ENCODE data around the gene APBA2. TPM values are rescaled to one million over a fixed set of nuclear protein-coding genes. Genes with fewer than 3 reads are reported as not detected.

Gene APBA2
- total RNA-seq, 1 experiment from 2014 or later: not detected

- Histone ChIP-seq H3K4me1 (no peaks in the 10 kb centered on the region), H3K9me3 (no peaks in the 10 kb centered on the region), H3K27me3 (replicated peaks; ENCODE audit: control insufficient read depth, insufficient read depth, low read length) (no peaks in the 10 kb centered on the region), H3K4me3 (ENCODE audit: low read depth, low read length) (no peak overlapping the region), H3K36me3 (ENCODE audit: control insufficient read depth, insufficient read depth, low read length) (no peaks in the 10 kb centered on the region)
- TF ChIP-seq CTCF (IDR thresholded peaks at IDR 0.05; ENCODE audit: insufficient read depth in 1 of 2, low read depth in 1 of 2, low read length in 1 of 2, severe bottlenecking in 1 of 2, unreplicated experiment in 1 of 2): no peak
- Mint-ChIP-seq H3K4me1 (ENCODE audit: low read depth, unreplicated experiment) (no peaks in the 10 kb centered on the region), H3K9me3 (ENCODE audit: unreplicated experiment) (peaks cover 9% of the 10 kb centered on the region), H3K27ac (ENCODE audit: unreplicated experiment) (no peak overlapping the region), H3K27me3 (ENCODE audit: insufficient read depth, unreplicated experiment) (peaks cover 4% of the 10 kb centered on the region), H3K36me3 (ENCODE audit: insufficient read depth, unreplicated experiment) (no peaks in the 10 kb centered on the region), H3K4me3 (ENCODE audit: unreplicated experiment) (no peak overlapping the region)
- POLR2A ChIA-PET: no interaction called here
- DNase-seq: no peak
- BruUV-seq (replicated peaks): no TSS peak
- intact Hi-C loops (cut with micrococcal nuclease; ENCODE audit: unreplicated experiment): no loop called here
- CTCF ChIA-PET: no interaction called here
Measured at GRCh38 chr15:29032751-29033150, 147.0 kb downstream of the APBA2 start.

GRCh38 chr15:29034151-29034550 lies 148.4 kb downstream of the APBA2 start:
- peaks cover 7% of the 10 kb centered on the region for H3K27me3 Mint-ChIP-seq (ENCODE audit: insufficient read depth, unreplicated experiment)
- no peak overlapping the region for H3K27ac Mint-ChIP-seq (ENCODE audit: unreplicated experiment)

GRCh38 chr15:29034593-29035335 lies 149.0 kb downstream of the APBA2 start:
- no peaks in the 10 kb centered on the region for H3K36me3 ChIP-seq (ENCODE audit: control insufficient read depth, insufficient read depth, low read length)
- POLR2A ChIA-PET: no interaction called here
- H3K4me1 ChIP-seq: no peaks in the 10 kb centered on the region
- H3K4me1 Mint-ChIP-seq (ENCODE audit: low read depth, unreplicated experiment): no peaks in the 10 kb centered on the region
- H3K9me3 ChIP-seq: no peaks in the 10 kb centered on the region
- no peak overlapping the region for H3K4me3 ChIP-seq (ENCODE audit: low read depth, low read length)
- BruUV-seq (replicated peaks): no TSS peak
- H3K27me3 Mint-ChIP-seq (ENCODE audit: insufficient read depth, unreplicated experiment): peaks cover 7% of the 10 kb centered on the region
- H3K36me3 Mint-ChIP-seq (ENCODE audit: insufficient read depth, unreplicated experiment): no peaks in the 10 kb centered on the region
- no peaks in the 10 kb centered on the region for H3K27me3 ChIP-seq (replicated peaks; ENCODE audit: control insufficient read depth, insufficient read depth, low read length)
- no peak for TF ChIP-seq CTCF (IDR thresholded peaks at IDR 0.05; ENCODE audit: insufficient read depth in 1 of 2, low read depth in 1 of 2, low read length in 1 of 2, severe bottlenecking in 1 of 2, unreplicated experiment in 1 of 2)
- H3K4me3 Mint-ChIP-seq (ENCODE audit: unreplicated experiment): no peak overlapping the region
- intact Hi-C loops (cut with micrococcal nuclease; ENCODE audit: unreplicated experiment): no loop called here
- DNase-seq: no peak
- CTCF ChIA-PET: no interaction called here
- no peak overlapping the region for H3K27ac Mint-ChIP-seq (ENCODE audit: unreplicated experiment)
- H3K9me3 Mint-ChIP-seq (ENCODE audit: unreplicated experiment): peaks cover 9% of the 10 kb centered on the region

More at GRCh38 chr15:29034151-29034550, 148.4 kb downstream of the APBA2 start:
- TF ChIP-seq CTCF (IDR thresholded peaks at IDR 0.05; ENCODE audit: insufficient read depth in 1 of 2, low read depth in 1 of 2, low read length in 1 of 2, severe bottlenecking in 1 of 2, unreplicated experiment in 1 of 2): no peak
- Histone ChIP-seq H3K27me3 (replicated peaks; ENCODE audit: control insufficient read depth, insufficient read depth, low read length) (no peaks in the 10 kb centered on the region), H3K36me3 (ENCODE audit: control insufficient read depth, insufficient read depth, low read length) (no peaks in the 10 kb centered on the region), H3K4me3 (ENCODE audit: low read depth, low read length) (no peak overlapping the region), H3K4me1 (no peaks in the 10 kb centered on the region), H3K9me3 (no peaks in the 10 kb centered on the region)
- H3K4me1 Mint-ChIP-seq (ENCODE audit: low read depth, unreplicated experiment): no peaks in the 10 kb centered on the region
- H3K36me3 Mint-ChIP-seq (ENCODE audit: insufficient read depth, unreplicated experiment): no peaks in the 10 kb centered on the region
- H3K9me3 Mint-ChIP-seq (ENCODE audit: unreplicated experiment): peaks cover 9% of the 10 kb centered on the region
- DNase-seq: no peak
- ChIA-PET CTCF (no interaction called here), POLR2A (no interaction called here)
- H3K4me3 Mint-ChIP-seq (ENCODE audit: unreplicated experiment): no peak overlapping the region
- intact Hi-C loops (cut with micrococcal nuclease; ENCODE audit: unreplicated experiment): no loop called here
- BruUV-seq (replicated peaks): no TSS peak
